Measurements from ENCODE around the gene POPDC3. TPM values are rescaled to one million over a fixed set of nuclear protein-coding genes. Genes with fewer than 3 reads are reported as not detected.

Gene POPDC3
- total and polyA plus RNA-seq, 4 donors: 0.18 to 1.9 (median 0.81) TPM

- Histone ChIP-seq H3K27ac (ENCODE audit: low read depth in 1 of 2, low read length in 1 of 2) (no peak overlapping the region), H3K4me3 (no peak overlapping the region), H3K9ac (ENCODE audit: insufficient read depth in 1 of 2, low read length in 2 of 2) (no peak overlapping the region), H3K9me3 (ENCODE audit: control insufficient read depth in 4 of 4, insufficient read depth in 3 of 4, low read length in 3 of 4) (no peaks in the 10 kb centered on the region), H3K36me3 (ENCODE audit: control insufficient read depth in 4 of 4, insufficient read depth in 4 of 4, low read length in 4 of 4) (no peaks in the 10 kb centered on the region), H3K4me1 (ENCODE audit: control insufficient read depth in 5 of 5, insufficient read depth in 5 of 5, low read length in 5 of 5) (peaks cover 0 to 3% (median 0%) of the 10 kb centered on the region in 5 donors), H3K27me3 (ENCODE audit: control insufficient read depth in 3 of 3, insufficient read depth in 3 of 3, low read length in 2 of 3) (peaks cover 0 to under 1% (median 0%) of the 10 kb centered on the region in 3 donors)
- no peak for TF ChIP-seq CTCF (IDR thresholded peaks at IDR 0.05; ENCODE audit: control extremely low read depth, extremely low read depth)
- DNase-seq (no peak), ATAC-seq (ENCODE audit: insufficient read depth, low FRiP score) (no peak)
- WGBS, 2 donors: 80 to 83% methylated on average over 3 of the region's 3 CpGs
Measured at GRCh38 chr6:105194591-105194990, 14.8 kb upstream of the POPDC3 start.

- whole genome bisulfite sequencing, 2 donors: 91 to 92% methylated on average over 1 of the region's 1 CpG
- ATAC-seq (ENCODE audit: insufficient read depth, low FRiP score): no peak
- DNase-seq: no peak
- H3K9me3 ChIP-seq (ENCODE audit: control insufficient read depth in 4 of 4, insufficient read depth in 3 of 4, low read length in 3 of 4): no peaks in the 10 kb centered on the region
- H3K4me3 ChIP-seq: no peak overlapping the region
- no peaks in the 10 kb centered on the region for H3K36me3 ChIP-seq (ENCODE audit: control insufficient read depth in 4 of 4, insufficient read depth in 4 of 4, low read length in 4 of 4)
- no peak overlapping the region for H3K27ac ChIP-seq (ENCODE audit: low read depth in 1 of 2, low read length in 1 of 2)
- H3K4me1 ChIP-seq (ENCODE audit: control insufficient read depth in 5 of 5, insufficient read depth in 5 of 5, low read length in 5 of 5): peaks cover 0 to 3% (median 0%) of the 10 kb centered on the region in 5 donors
- TF ChIP-seq CTCF (IDR thresholded peaks at IDR 0.05; ENCODE audit: control extremely low read depth, extremely low read depth): no peak
- H3K27me3 ChIP-seq (ENCODE audit: control insufficient read depth in 3 of 3, insufficient read depth in 3 of 3, low read length in 2 of 3): peaks cover 0 to 2% (median 0%) of the 10 kb centered on the region in 3 donors
- no peak overlapping the region for H3K9ac ChIP-seq (ENCODE audit: insufficient read depth in 1 of 2, low read length in 2 of 2)
Measured at GRCh38 chr6:105194106-105194505, 14.3 kb upstream of the POPDC3 start.

DNA sequence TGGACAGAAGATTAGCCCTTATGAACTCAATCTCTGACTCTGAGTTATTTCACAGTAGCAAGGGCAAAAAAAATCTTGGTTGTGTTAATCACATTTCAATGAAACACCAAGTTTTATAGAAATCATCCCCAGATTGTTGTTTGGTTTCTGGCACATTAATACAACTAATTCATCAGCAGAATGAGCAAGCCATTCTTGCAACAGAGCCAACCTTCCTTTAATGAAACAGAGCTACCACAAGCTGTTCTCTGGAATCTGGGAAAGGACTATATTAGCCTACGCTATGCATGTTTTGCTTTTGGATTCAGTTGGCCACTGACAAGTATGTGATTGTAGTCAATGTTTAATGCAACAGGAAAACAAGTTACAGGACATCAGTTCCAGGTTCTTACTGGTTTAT, 13.8 kb upstream of the POPDC3 start:
- ATAC-seq (ENCODE audit: insufficient read depth, low FRiP score) (no peak), DNase-seq (peak in 2 of 3 donors; percentile 18 to 49)
- H3K9ac ChIP-seq (ENCODE audit: insufficient read depth in 1 of 2, low read length in 2 of 2): no peak overlapping the region
- no peak overlapping the region for H3K27ac ChIP-seq (ENCODE audit: low read depth in 1 of 2, low read length in 1 of 2)
- H3K36me3 ChIP-seq (ENCODE audit: control insufficient read depth in 4 of 4, insufficient read depth in 4 of 4, low read length in 4 of 4): no peaks in the 10 kb centered on the region
- peaks cover 0 to 3% (median 0%) of the 10 kb centered on the region in 5 donors for H3K4me1 ChIP-seq (ENCODE audit: control insufficient read depth in 5 of 5, insufficient read depth in 5 of 5, low read length in 5 of 5)
- TF ChIP-seq CTCF (IDR thresholded peaks at IDR 0.05; ENCODE audit: control extremely low read depth, extremely low read depth): no peak
- H3K9me3 ChIP-seq (ENCODE audit: control insufficient read depth in 4 of 4, insufficient read depth in 3 of 4, low read length in 3 of 4): no peaks in the 10 kb centered on the region
- 86 to 87% methylated on average over 1 of the region's 1 CpG for WGBS, 2 donors
- peaks cover 0 to 2% (median 0%) of the 10 kb centered on the region in 3 donors for H3K27me3 ChIP-seq (ENCODE audit: control insufficient read depth in 3 of 3, insufficient read depth in 3 of 3, low read length in 2 of 3)
- H3K4me3 ChIP-seq: no peak overlapping the region

All from lung (tissue), 12 donors.